ENCODE data around the gene RBPMS2. TPM values are rescaled to one million over a fixed set of nuclear protein-coding genes. Genes with fewer than 3 reads are reported as not detected.
A peak's percentile ranks its signal among the peaks of the same experiment; 100 is the strongest.

RBPMS2 gene
- total RNA-seq, 4 donors from 2014 or later, result 27.2 to 64.1 (median 45.4) TPM

GRCh38 chr15:64751464-64751863 is 23.9 kb downstream of the RBPMS2 start:
- intact Hi-C loops (cut with DNase I), result no loop called here
- Histone ChIP-seq H3K27me3 (no peaks in the 10 kb centered on the region), H3K4me3 (peak overlapping the region in 2 of 4 donors; percentile 15 to 28), H3K4me1 (peaks cover 69 to 100% (median 94%) of the 10 kb centered on the region in 4 donors), H3K9me3 (no peaks in the 10 kb centered on the region), H3K36me3 (peaks cover 0 to 10% (median 7%) of the 10 kb centered on the region in 4 donors), H3K27ac (replicated peaks in 1 of 4) (peak overlapping the region; percentile 84 to 93 (median 88))
- no peak for TF ChIP-seq POLR2A (IDR thresholded peaks at IDR 0.05; ENCODE audit: low read depth)
- TF ChIP-seq EP300 (IDR thresholded peaks at IDR 0.05), result no peak
- TF ChIP-seq POLR2AphosphoS5 (IDR thresholded peaks at IDR 0.05), result peak; percentile 29 to 53
- peak in 2 of 3 experiments; percentile 10 to 27 for TF ChIP-seq CTCF (IDR thresholded peaks at IDR 0.05)
- no peak for DNase-seq (ENCODE audit: extremely low spot score)
- WGBS, result 68% methylated on average over 11 of the region's 13 CpGs

- Histone ChIP-seq H3K27me3 (no peaks in the 10 kb centered on the region), H3K4me3 (peak overlapping the region in 2 of 4 donors; percentile 13 to 33), H3K27ac (replicated peaks in 1 of 4) (peak overlapping the region; percentile 84 to 93 (median 88)), H3K36me3 (peaks cover 0 to 10% (median 7%) of the 10 kb centered on the region in 4 donors), H3K9me3 (no peaks in the 10 kb centered on the region), H3K4me1 (peaks cover 64 to 100% (median 89%) of the 10 kb centered on the region in 4 donors)
- DNase-seq (ENCODE audit: extremely low spot score), result no peak
- WGBS, result 31% methylated on average over 21 of the region's 21 CpGs
- TF ChIP-seq POLR2AphosphoS5 (IDR thresholded peaks at IDR 0.05), result peak; percentile 58 to 82
- no peak for TF ChIP-seq POLR2A (IDR thresholded peaks at IDR 0.05; ENCODE audit: low read depth)
- peak; percentile 2 for TF ChIP-seq EP300 (IDR thresholded peaks at IDR 0.05)
- TF ChIP-seq CTCF (IDR thresholded peaks at IDR 0.05), result peak in 1 of 3 experiments; percentile 23
- intact Hi-C loops (cut with DNase I), result loop anchor here (2.0 kb wide), 1 partner anchor 25 kb away; the partner anchor contains the start of gene RBPMS2
Measured at GRCh38 chr15:64749999-64750657, 25.3 kb downstream of the RBPMS2 start.

- no peaks in the 10 kb centered on the region for H3K9me3 ChIP-seq
- peaks cover 57 to 91% (median 81%) of the 10 kb centered on the region in 4 donors for H3K4me1 ChIP-seq
- H3K4me3 ChIP-seq, result peak overlapping the region in 2 of 4 donors; percentile 5 to 13
- peak overlapping the region; percentile 84 to 93 (median 88) for H3K27ac ChIP-seq (replicated peaks in 1 of 4)
- DNase-seq (ENCODE audit: extremely low spot score), result no peak
- intact Hi-C loops (cut with DNase I), result loop anchor here (2.0 kb wide), 1 partner anchor 26 kb away; the partner anchor contains the start of gene RBPMS2
- no peaks in the 10 kb centered on the region for H3K27me3 ChIP-seq
- peaks cover 0 to 10% (median 7%) of the 10 kb centered on the region in 4 donors for H3K36me3 ChIP-seq
- WGBS, result 36% methylated on average over 9 of the region's 11 CpGs
- TF ChIP-seq POLR2A (IDR thresholded peaks at IDR 0.05; ENCODE audit: low read depth) (no peak), CTCF (IDR thresholded peaks at IDR 0.05) (no peak), EP300 (IDR thresholded peaks at IDR 0.05) (no peak), POLR2AphosphoS5 (IDR thresholded peaks at IDR 0.05) (peak; percentile 85 to 87)
Measured at GRCh38 chr15:64749167-64749566, 26.2 kb downstream of the RBPMS2 start.

- peaks cover 0 to 10% (median 7%) of the 10 kb centered on the region in 4 donors for H3K36me3 ChIP-seq
- H3K4me3 ChIP-seq, result no peak overlapping the region
- H3K9me3 ChIP-seq, result no peaks in the 10 kb centered on the region
- TF ChIP-seq EP300 (IDR thresholded peaks at IDR 0.05), result no peak
- TF ChIP-seq POLR2AphosphoS5 (IDR thresholded peaks at IDR 0.05), result no peak
- no peak for TF ChIP-seq POLR2A (IDR thresholded peaks at IDR 0.05; ENCODE audit: low read depth)
- no peak for TF ChIP-seq CTCF (IDR thresholded peaks at IDR 0.05)
- H3K27ac ChIP-seq (replicated peaks in 1 of 4), result peak overlapping the region; percentile 84 to 93 (median 88)
- no peaks in the 10 kb centered on the region for H3K27me3 ChIP-seq
- peaks cover 56 to 89% (median 81%) of the 10 kb centered on the region in 4 donors for H3K4me1 ChIP-seq
- no peak for DNase-seq (ENCODE audit: extremely low spot score)
- intact Hi-C loops (cut with DNase I), result loop anchor here (2.0 kb wide), 1 partner anchor 27 kb away; the partner anchor contains the start of gene RBPMS2
- WGBS, result 94% methylated on average over 9 of the region's 9 CpGs
Measured at GRCh38 chr15:64748251-64748650, 27.1 kb downstream of the RBPMS2 start.

All from esophagus muscularis mucosa (tissue), 4 donors.